ENCODE results near the gene PIR. TPM values are rescaled to one million over a fixed set of nuclear protein-coding genes. Genes with fewer than 3 reads are reported as not detected.

The PIR gene
- total RNA-seq, 1 donor from 2014 or later: 45.0 TPM

DNA sequence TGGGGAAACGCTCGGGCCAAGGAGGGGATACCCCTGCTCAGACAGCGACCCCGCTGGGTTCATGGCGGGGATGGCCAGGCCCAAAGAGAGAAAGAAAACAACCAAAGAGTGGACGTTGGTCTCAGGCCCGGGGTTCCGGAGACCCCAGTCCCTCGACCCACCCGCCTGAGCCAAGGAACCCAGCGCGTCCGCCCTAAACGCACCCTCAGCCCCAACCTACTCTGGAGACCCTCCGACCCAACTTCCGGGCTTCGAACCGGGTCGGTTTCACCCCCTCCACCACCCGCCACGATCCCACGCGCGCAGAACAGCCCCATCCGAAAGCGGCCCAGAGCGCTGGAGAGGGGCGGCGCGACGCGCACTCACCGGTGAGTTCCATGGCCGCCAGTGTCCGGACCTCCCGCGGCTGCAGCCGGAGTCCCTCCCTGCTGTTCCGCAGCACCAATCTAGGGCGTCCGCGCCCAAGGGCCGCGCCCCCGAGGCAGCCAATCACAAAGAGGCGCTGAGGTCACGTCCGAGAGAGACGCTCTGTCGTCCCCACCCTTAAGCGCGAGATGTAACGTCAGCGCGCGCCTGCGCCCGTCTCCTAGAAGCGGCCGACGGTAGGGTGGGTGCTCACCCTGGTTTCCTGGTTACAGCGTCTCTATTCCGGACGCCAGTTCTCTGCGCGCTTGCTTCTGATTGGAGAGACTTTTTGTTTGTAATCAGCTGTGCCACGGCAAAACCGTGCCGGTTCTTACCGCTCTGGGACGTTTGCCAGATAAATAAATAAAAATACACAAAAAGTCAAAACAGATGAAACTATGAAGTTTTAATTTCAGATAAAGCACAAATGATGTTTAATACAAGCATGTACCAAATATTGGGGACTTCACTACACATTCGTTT lies 157.8 kb downstream of the PIR start, which contains the start of gene PIGA:
Gene PIGA (minus strand): TSS at position 389 of the 888 bp plus-strand sequence. CDS start 3,593 bp downstream, outside the sequence.
- Mint-ChIP-seq H3K4me1 (peaks cover 31% of the 10 kb centered on the region), H3K27me3 (ENCODE audit: insufficient read depth, low read depth) (peaks cover 2% of the 10 kb centered on the region), H3K27ac (peak within 1 kb of the TSS; percentile 86), H3K9me3 (no peaks in the 10 kb centered on the region), H3K4me3 (peak within 1 kb of the TSS; percentile 94), H3K36me3 (no peaks in the 10 kb centered on the region)
- peak within 1 kb of the TSS; percentile 75 for H3K4me2 ChIP-seq
- peak; percentile 96 for DNase-seq (ENCODE audit: low spot score)
- H3K27ac ChIP-seq: peak within 1 kb of the TSS; percentile 16
- peaks cover 35% of the 10 kb centered on the region for H3K27me3 ChIP-seq
- no peaks in the 10 kb centered on the region for H4K20me1 ChIP-seq (ENCODE audit: low read depth)
- H3K79me2 ChIP-seq (ENCODE audit: low read depth): peaks cover 18% of the 10 kb centered on the region
- no peaks in the 10 kb centered on the region for H3F3A ChIP-seq (ENCODE audit: low read depth)
- H3K9ac ChIP-seq: peak within 1 kb of the TSS; percentile 77
- no peaks in the 10 kb centered on the region for H3K36me3 ChIP-seq
- peaks cover 10% of the 10 kb centered on the region for H3K4me1 ChIP-seq
- no peaks in the 10 kb centered on the region for H3K9me3 ChIP-seq (ENCODE audit: low read depth)
- TF ChIP-seq EZH2 (IDR thresholded peaks at IDR 0.05) (no peak), EZH2phosphoT487 (IDR thresholded peaks at IDR 0.05) (no peak)
- TF ChIP-seq, protein P1, sequence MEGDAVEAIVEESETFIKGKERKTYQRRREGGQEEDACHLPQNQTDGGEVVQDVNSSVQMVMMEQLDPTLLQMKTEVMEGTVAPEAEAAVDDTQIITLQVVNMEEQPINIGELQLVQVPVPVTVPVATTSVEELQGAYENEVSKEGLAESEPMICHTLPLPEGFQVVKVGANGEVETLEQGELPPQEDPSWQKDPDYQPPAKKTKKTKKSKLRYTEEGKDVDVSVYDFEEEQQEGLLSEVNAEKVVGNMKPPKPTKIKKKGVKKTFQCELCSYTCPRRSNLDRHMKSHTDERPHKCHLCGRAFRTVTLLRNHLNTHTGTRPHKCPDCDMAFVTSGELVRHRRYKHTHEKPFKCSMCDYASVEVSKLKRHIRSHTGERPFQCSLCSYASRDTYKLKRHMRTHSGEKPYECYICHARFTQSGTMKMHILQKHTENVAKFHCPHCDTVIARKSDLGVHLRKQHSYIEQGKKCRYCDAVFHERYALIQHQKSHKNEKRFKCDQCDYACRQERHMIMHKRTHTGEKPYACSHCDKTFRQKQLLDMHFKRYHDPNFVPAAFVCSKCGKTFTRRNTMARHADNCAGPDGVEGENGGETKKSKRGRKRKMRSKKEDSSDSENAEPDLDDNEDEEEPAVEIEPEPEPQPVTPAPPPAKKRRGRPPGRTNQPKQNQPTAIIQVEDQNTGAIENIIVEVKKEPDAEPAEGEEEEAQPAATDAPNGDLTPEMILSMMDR (IDR thresholded peaks at IDR 0.05): no peak
- peak within 1 kb of the TSS; percentile 59 for H3K4me3 ChIP-seq
- H2AFZ ChIP-seq (replicated peaks): peak within 1 kb of the TSS; percentile 5

Other genes with a start within 250 kb of the PIR start
- 0.77 and 1.1 TPM in 2 replicates for gene ASB9, start 223.2 kb downstream of the PIR start, total RNA-seq (ENCODE audit: low replicate concordance)
- not detected in 2 replicates for gene ASB11, start 177.7 kb downstream of the PIR start, total RNA-seq (ENCODE audit: low replicate concordance)
- gene PIGA, start 157.8 kb downstream of the PIR start, total RNA-seq (ENCODE audit: low replicate concordance): 17.2 and 23.9 TPM in 2 replicates
- gene VEGFD, start 108.9 kb downstream of the PIR start, total RNA-seq (ENCODE audit: low replicate concordance): 0.46 TPM in 1 of 2 replicates, not detected in the other
- not detected in 2 replicates for gene BMX, start 7.5 kb upstream of the PIR start, total RNA-seq (ENCODE audit: low replicate concordance)
- 0.15 and 0.17 TPM in 2 replicates for gene ACE2, start 107.6 kb upstream of the PIR start, total RNA-seq (ENCODE audit: low replicate concordance)
- 2.0 and 3.5 TPM in 2 replicates for gene CLTRN, start 171.5 kb upstream of the PIR start, total RNA-seq (ENCODE audit: low replicate concordance)
- 5.6 and 6.7 TPM in 2 replicates for gene CA5B, start 244.9 kb upstream of the PIR start, total RNA-seq (ENCODE audit: low replicate concordance)